ENCODE measurements around the gene OSBP2. TPM values are rescaled to one million over a fixed set of nuclear protein-coding genes. Genes with fewer than 3 reads are reported as not detected.

OSBP2 gene
- total and polyA plus RNA-seq, 10 of the 15 experiments (the other 5 are each of a cell fraction or from before 2014, with no cell fraction given) = 0.11 to 7.7 (median 3.6) TPM

DNA sequence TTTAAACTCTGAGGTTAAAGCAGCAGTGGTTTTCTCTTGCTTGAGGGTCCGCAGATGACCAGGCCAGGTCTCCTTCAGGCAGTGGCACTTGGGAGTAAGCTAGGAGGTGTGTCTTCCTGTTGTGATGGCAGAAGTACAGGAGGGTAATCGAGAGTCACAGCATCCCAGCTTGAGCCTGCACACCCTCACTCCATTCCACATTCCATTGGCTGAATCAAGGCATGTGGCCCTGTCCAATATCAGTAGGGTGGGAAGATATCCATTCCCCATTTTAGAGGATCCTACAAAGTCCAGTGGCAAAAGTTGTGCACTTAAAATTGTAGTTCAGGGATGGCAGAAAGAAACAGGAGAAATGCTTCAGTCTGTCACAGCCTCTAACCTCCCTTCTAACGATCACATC is 23.3 kb downstream of the OSBP2 start (continued):
- TF ChIP-seq, protein P1, sequence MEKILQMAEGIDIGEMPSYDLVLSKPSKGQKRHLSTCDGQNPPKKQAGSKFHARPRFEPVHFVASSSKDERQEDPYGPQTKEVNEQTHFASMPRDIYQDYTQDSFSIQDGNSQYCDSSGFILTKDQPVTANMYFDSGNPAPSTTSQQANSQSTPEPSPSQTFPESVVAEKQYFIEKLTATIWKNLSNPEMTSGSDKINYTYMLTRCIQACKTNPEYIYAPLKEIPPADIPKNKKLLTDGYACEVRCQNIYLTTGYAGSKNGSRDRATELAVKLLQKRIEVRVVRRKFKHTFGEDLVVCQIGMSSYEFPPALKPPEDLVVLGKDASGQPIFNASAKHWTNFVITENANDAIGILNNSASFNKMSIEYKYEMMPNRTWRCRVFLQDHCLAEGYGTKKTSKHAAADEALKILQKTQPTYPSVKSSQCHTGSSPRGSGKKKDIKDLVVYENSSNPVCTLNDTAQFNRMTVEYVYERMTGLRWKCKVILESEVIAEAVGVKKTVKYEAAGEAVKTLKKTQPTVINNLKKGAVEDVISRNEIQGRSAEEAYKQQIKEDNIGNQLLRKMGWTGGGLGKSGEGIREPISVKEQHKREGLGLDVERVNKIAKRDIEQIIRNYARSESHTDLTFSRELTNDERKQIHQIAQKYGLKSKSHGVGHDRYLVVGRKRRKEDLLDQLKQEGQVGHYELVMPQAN (conservative IDR thresholded peaks at IDR 0.05) = no peak
- TF ChIP-seq, protein P2, sequence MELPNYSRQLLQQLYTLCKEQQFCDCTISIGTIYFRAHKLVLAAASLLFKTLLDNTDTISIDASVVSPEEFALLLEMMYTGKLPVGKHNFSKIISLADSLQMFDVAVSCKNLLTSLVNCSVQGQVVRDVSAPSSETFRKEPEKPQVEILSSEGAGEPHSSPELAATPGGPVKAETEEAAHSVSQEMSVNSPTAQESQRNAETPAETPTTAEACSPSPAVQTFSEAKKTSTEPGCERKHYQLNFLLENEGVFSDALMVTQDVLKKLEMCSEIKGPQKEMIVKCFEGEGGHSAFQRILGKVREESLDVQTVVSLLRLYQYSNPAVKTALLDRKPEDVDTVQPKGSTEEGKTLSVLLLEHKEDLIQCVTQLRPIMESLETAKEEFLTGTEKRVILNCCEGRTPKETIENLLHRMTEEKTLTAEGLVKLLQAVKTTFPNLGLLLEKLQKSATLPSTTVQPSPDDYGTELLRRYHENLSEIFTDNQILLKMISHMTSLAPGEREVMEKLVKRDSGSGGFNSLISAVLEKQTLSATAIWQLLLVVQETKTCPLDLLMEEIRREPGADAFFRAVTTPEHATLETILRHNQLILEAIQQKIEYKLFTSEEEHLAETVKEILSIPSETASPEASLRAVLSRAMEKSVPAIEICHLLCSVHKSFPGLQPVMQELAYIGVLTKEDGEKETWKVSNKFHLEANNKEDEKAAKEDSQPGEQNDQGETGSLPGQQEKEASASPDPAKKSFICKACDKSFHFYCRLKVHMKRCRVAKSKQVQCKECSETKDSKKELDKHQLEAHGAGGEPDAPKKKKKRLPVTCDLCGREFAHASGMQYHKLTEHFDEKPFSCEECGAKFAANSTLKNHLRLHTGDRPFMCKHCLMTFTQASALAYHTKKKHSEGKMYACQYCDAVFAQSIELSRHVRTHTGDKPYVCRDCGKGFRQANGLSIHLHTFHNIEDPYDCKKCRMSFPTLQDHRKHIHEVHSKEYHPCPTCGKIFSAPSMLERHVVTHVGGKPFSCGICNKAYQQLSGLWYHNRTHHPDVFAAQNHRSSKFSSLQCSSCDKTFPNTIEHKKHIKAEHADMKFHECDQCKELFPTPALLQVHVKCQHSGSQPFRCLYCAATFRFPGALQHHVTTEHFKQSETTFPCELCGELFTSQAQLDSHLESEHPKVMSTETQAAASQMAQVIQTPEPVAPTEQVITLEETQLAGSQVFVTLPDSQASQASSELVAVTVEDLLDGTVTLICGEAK (IDR thresholded peaks at IDR 0.05; ENCODE audit: borderline replicate concordance) = no peak
- TF ChIP-seq POLR2A (IDR thresholded peaks at IDR 0.05; ENCODE audit: low read depth, low read length) = no peak

DNA sequence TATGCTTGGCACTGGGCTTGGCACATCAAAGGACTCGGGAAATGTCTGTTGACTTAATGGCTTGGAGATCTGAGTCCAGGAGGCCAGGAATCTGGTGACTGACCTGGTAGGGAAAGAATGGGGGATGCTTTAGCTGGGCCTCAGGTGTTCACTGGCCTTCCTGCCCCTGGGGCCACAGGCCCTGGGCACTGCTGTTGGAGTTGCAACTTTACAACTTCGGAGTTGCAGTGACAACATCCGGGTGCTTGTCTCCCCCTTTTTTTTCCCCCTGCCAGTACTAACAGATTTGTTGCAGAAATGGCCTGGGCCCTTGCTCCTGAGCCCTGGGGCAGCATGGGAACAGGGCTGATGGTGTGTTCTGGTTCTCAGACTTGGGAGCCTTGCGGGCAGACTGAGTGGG is 23.8 kb downstream of the OSBP2 start:
- intact Hi-C loops (cut with micrococcal nuclease; ENCODE audit: unreplicated experiment) = no loop called here
- ChIA-PET SMC1A (ENCODE audit: uncharacterized antibody, unreplicated experiment) (interaction anchor here (1.2 to 2.3 kb wide), 6 partner anchors 7 to 27 kb away, joined by 3 to 6 read pairs (median 3); no protein-coding TSS in a partner anchor), RAD21 (ENCODE audit: unreplicated experiment) (interaction anchor here (0.6 to 0.8 kb wide), 2 partner anchors 27 to 111 kb away, joined by 3 read pairs; no protein-coding TSS in a partner anchor), CTCF (interaction anchor here (0.9 to 2.2 kb wide), 2 partner anchors 36 to 112 kb away, joined by 3 to 9 read pairs; no protein-coding TSS in a partner anchor), POLR2A (no interaction called here)
- no peaks in the 10 kb centered on the region for H3K36me3 ChIP-seq (ENCODE audit: control insufficient read depth in 2 of 2, insufficient read depth in 2 of 2, low read length in 1 of 2)
- H3K4me2 ChIP-seq (ENCODE audit: control insufficient read depth, insufficient read depth) = no peak overlapping the region
- no peaks in the 10 kb centered on the region for H3K79me2 ChIP-seq (ENCODE audit: control insufficient read depth, insufficient read depth, low read length)
- 69% methylated on average over 4 of the region's 4 CpGs for WGBS (ENCODE audit: insufficient coverage, insufficient replicate concordance, low lambda C conversion rate, missing lambda C conversion rate)
- no peak overlapping the region for H2AFZ ChIP-seq (ENCODE audit: control insufficient read depth, low read depth, low read length)
- in situ Hi-C loops (cut with MboI) = no loop called here
- no peaks in the 10 kb centered on the region for H4K20me1 ChIP-seq (ENCODE audit: control insufficient read depth, insufficient read depth)
- H3K4me1 ChIP-seq (ENCODE audit: control insufficient read depth, insufficient read depth, low read length) = no peaks in the 10 kb centered on the region
- FAIRE-seq = no peak
- H3K27me3 ChIP-seq (replicated peaks in 1 of 2; ENCODE audit: control insufficient read depth in 2 of 2, insufficient read depth in 2 of 2, low read length in 1 of 2) = no peaks in the 10 kb centered on the region
- DNase-seq (ENCODE audit: low read depth, low spot score) = no peak
- H3K4me3 ChIP-seq = no peak overlapping the region
- no peak overlapping the region for H3K27ac ChIP-seq (ENCODE audit: control insufficient read depth, insufficient read depth)
- peak; percentile 59 for ATAC-seq
- no TSS peak for BruUV-seq (replicated peaks)
- H3K9ac ChIP-seq (ENCODE audit: control insufficient read depth, insufficient read depth, low read length) = no peak overlapping the region
- H3K9me3 ChIP-seq (replicated peaks; ENCODE audit: control insufficient read depth, insufficient read depth, low read length) = no peaks in the 10 kb centered on the region
- TF ChIP-seq SREBF2 (IDR thresholded peaks at IDR 0.05; ENCODE audit: low read length) (no peak), WRNIP1 (IDR thresholded peaks at IDR 0.05; ENCODE audit: borderline replicate concordance, low read depth, low read length) (no peak), SMARCA5 (IDR thresholded peaks at IDR 0.05) (no peak), MEF2B (IDR thresholded peaks at IDR 0.05; ENCODE audit: partially characterized antibody, poor library complexity, severe bottlenecking) (no peak)
- TF ChIP-seq, protein P3, sequence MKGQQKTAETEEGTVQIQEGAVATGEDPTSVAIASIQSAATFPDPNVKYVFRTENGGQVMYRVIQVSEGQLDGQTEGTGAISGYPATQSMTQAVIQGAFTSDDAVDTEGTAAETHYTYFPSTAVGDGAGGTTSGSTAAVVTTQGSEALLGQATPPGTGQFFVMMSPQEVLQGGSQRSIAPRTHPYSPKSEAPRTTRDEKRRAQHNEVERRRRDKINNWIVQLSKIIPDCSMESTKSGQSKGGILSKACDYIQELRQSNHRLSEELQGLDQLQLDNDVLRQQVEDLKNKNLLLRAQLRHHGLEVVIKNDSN (IDR thresholded peaks at IDR 0.05; ENCODE audit: borderline replicate concordance, extremely low read length, insufficient read depth, low read depth, low read length) = no peak
- TF ChIP-seq, protein P4, sequence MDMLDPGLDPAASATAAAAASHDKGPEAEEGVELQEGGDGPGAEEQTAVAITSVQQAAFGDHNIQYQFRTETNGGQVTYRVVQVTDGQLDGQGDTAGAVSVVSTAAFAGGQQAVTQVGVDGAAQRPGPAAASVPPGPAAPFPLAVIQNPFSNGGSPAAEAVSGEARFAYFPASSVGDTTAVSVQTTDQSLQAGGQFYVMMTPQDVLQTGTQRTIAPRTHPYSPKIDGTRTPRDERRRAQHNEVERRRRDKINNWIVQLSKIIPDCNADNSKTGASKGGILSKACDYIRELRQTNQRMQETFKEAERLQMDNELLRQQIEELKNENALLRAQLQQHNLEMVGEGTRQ (IDR thresholded peaks at IDR 0.05; ENCODE audit: borderline replicate concordance, low read depth, low read length) = no peak
